Bronchial epithelial cell (primary cell): ENCODE results near the gene GGTA1. TPM values are rescaled to one million over a fixed set of nuclear protein-coding genes. Genes with fewer than 3 reads are reported as not detected.

Experiments
- DNase-seq: peaks from one replicate; pipeline ENCODE4 v3.0.0-alpha.2; 2010; ENCODE audit warnings: low read depth
- FAIRE-seq: peaks from 2 replicates; lab custom pipeline; 2011; peaks lifted over from hg19 to GRCh38; lab: Jason Lieb, UNC
- H3K27me3 ChIP-seq: 2 replicates; pipeline ENCODE4 v1.5.1; 2011; ENCODE audit warnings: low read length; ENCODE audit not compliant: control insufficient read depth, insufficient read depth
- H3K36me3 ChIP-seq: 2 replicates; pipeline ENCODE4 v1.5.1; 2011; ENCODE audit warnings: low read length; ENCODE audit not compliant: control insufficient read depth, insufficient read depth
- H3K4me3 ChIP-seq: 2 replicates; pipeline ENCODE4 v1.5.1; 2011; ENCODE audit warnings: mild to moderate bottlenecking, low read depth, low read length, control low read depth
- CTCF ChIP-seq: IDR thresholded peaks from 2 replicates; pipeline ENCODE4 v1.5.1; 2011; ENCODE audit warnings: mild to moderate bottlenecking, moderate library complexity, low read length, control low read depth, inconsistent platforms; ENCODE audit not compliant: insufficient read depth, severe bottlenecking
- total RNA-seq: library from RNA; depleted of rRNA; stranded (reverse); fragments of >200 nt; gene quantifications from 2 replicates; pipeline ENCODE4 v1.2.1, GENCODE V29; 2014

Gene GGTA1
- total RNA-seq, 1 donor from 2014 or later = not detected

DNA sequence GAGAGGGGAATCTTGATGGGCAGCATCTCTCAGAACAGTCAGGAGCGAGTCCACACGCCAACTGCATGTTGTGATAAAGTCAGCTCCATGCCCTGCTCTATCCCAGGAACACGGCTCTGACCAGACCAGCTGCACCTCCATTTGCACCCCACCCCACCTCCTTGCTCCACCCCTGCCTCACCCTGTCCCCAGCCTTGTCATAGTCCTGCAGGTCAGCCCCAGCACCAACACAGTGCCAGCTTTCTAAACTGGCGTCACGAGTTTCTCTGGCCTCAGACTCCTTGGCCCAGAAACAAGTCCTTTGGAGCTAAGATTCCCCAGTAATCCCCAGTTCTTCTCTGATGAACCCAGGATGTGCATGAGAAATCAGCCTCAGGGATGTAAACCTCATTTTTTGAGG, 23.5 kb downstream of the GGTA1 start:
- FAIRE-seq (no peak), DNase-seq (no peak)
- Histone ChIP-seq H3K27me3 (peaks cover 14% of the 10 kb centered on the region), H3K36me3 (no peaks in the 10 kb centered on the region), H3K4me3 (no peak overlapping the region)
- TF ChIP-seq CTCF = no peak

DNA sequence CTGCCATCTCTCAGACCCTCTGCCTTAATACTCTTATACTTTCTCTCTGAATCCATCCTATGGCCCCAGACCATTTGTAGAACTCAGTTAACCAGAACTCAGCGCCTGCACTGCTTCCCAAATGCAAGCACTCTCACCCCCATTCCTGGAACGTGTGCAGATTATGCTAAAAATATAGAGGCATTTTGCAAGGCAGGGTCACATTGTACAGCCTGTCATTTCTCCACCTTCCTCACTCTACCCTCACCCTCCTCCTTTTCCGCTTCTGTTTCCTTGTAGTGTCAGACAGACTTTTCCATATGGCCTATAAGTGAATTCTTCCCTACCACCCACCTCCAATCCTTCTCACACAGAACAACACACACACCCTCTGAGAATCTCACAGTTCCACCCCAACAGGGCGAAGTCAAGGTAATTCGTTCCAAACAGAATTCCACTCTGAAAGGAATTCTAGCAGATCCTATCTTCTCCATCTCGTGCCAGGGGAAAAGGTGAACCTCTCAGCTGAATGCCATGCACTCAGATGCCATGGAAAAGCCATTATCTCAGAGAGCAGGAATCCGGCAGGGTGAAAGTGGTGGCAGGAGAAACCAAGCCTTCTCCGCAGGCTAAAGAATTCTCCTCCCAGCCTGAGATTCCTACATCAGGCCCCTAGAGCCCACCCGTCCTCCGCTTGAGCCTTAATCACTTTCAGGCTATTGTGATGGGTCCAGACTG, 25.3 kb downstream of the GGTA1 start:
- DNase-seq = no peak
- no peak for FAIRE-seq
- no peaks in the 10 kb centered on the region for H3K36me3 ChIP-seq
- H3K4me3 ChIP-seq = no peak overlapping the region
- peaks cover 18% of the 10 kb centered on the region for H3K27me3 ChIP-seq
- TF ChIP-seq CTCF = no peak

DNA sequence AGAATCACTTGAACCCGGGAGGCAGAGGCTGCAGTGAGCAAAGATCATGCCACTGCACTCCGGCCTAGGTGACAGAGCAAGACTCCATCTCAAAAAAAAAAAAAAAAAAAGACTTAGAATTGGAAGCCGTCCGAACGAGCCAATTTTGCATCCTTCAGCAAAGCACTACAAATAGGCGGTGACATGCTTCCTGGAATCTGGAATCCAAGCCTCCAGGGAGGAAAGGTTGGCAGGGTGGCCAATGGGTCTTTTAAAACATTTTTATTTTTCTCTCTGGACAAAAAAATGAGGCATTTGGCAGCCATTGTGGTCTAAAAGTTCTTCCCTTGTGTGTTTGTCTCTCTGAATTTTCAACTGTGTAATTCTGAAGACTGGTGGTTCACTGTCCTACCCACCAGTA, 26.4 kb downstream of the GGTA1 start:
- FAIRE-seq (no peak), DNase-seq (no peak)
- no peak for TF ChIP-seq CTCF
- Histone ChIP-seq H3K36me3 (no peaks in the 10 kb centered on the region), H3K27me3 (peaks cover 18% of the 10 kb centered on the region), H3K4me3 (no peak overlapping the region)

DNA sequence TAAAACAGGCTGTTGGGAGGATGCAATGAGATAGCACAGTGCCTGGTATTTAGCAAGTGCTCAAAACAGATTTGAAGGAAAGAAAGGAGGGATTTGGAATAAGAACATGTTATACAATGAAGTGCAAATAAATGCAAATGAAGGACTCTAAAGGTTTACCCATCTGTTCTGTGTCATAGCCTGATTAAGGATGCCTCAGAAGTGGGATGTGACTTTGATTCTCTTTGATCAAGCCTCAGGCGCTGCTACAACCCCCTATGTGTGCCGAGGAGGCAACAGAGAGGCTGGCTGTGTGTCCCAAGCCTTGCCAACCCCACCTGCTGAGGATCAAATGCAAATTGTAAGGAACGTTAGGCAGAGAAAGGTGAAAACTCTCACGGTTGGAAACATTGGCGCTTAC, 27.2 kb downstream of the GGTA1 start:
- DNase-seq (no peak), FAIRE-seq (no peak)
- peaks cover 18% of the 10 kb centered on the region for H3K27me3 ChIP-seq
- H3K36me3 ChIP-seq = no peaks in the 10 kb centered on the region
- no peak overlapping the region for H3K4me3 ChIP-seq
- TF ChIP-seq CTCF = no peak

GRCh38 chr9:121466142-121466541, 33.5 kb downstream of the GGTA1 start:
- no peak for TF ChIP-seq CTCF
- peaks cover 5% of the 10 kb centered on the region for H3K27me3 ChIP-seq
- FAIRE-seq = no peak

DNA sequence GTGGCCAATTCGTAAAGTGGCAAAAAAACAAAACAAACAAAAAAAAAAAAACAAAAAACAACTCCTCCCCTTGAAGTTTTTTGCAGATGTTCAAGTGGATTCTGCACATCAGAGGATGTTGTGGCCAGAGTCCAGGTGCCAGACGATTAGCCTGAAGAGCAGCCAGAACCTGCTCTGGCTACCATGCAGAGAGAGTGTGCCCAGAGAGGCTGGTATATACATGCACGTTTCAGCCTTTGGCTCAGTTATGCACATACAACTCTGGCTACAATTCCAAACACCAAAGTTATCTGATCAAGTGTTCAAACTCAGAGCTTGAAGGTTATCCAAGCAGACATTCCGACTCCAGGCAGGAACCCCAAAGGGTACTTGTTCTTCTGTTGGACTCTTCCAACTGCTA, 34.7 kb downstream of the GGTA1 start:
- no peak for TF ChIP-seq CTCF
- FAIRE-seq = no peak
- DNase-seq = no peak
- H3K27me3 ChIP-seq = peaks cover 3% of the 10 kb centered on the region
- H3K4me3 ChIP-seq = no peak overlapping the region
- no peaks in the 10 kb centered on the region for H3K36me3 ChIP-seq

More at GRCh38 chr9:121466142-121466541, 33.5 kb downstream of the GGTA1 start:
- H3K36me3 ChIP-seq = no peaks in the 10 kb centered on the region
- no peak for DNase-seq
- H3K4me3 ChIP-seq = no peak overlapping the region
